HL-60/S4 treated with retinoic acid at 250 ng/mL for 4 days and 3 days (cell line): ENCODE measurements around the gene DUSP2.
"Not testable (repeated sequence)": the region's sequence is repeated elsewhere in the genome, so short reads cannot be mapped to it uniquely, and the experiment has no call there.

ENCODE experiments used
- in situ Hi-C: fragments of 300-500 bp; cut with MboI; formaldehyde crosslinking; loops from 2 replicates; pipeline ENCODE4 v1.7.0; 2022; ENCODE audit warnings: low sequenced_read_pairs

The DUSP2 gene

GRCh38 chr2:96164459-96165184 is 19.4 kb upstream of the DUSP2 start:
- in situ Hi-C loops, result no loop called here

GRCh38 chr2:96163768-96164429 is 18.7 kb upstream of the DUSP2 start:
- in situ Hi-C loops, result no loop called here

- in situ Hi-C loops, result no loop called here
Measured at GRCh38 chr2:96163415-96163767, 18.2 kb upstream of the DUSP2 start.

- in situ Hi-C loops, result no loop called here
Measured at GRCh38 chr2:96161898-96162297, 16.7 kb upstream of the DUSP2 start.

- in situ Hi-C loops, result not testable (repeated sequence)
Measured at GRCh38 chr2:96160366-96160765, 15.1 kb upstream of the DUSP2 start.

GRCh38 chr2:96159084-96159830 is 14.0 kb upstream of the DUSP2 start:
- in situ Hi-C loops, result no loop called here

- in situ Hi-C loops, result no loop called here
Measured at GRCh38 chr2:96158554-96158940, 13.3 kb upstream of the DUSP2 start.

- in situ Hi-C loops, result no loop called here
Measured at GRCh38 chr2:96157649-96158553, 12.7 kb upstream of the DUSP2 start.

GRCh38 chr2:96156926-96157648 is 11.8 kb upstream of the DUSP2 start:
- in situ Hi-C loops, result no loop called here

- in situ Hi-C loops, result no loop called here
Measured at GRCh38 chr2:96156011-96156820, 11.0 kb upstream of the DUSP2 start.

GRCh38 chr2:96154506-96155380 is 9.5 kb upstream of the DUSP2 start:
- in situ Hi-C loops, result no loop called here

GRCh38 chr2:96153991-96154431 is 8.8 kb upstream of the DUSP2 start:
- in situ Hi-C loops, result no loop called here

- in situ Hi-C loops, result no loop called here
Measured at GRCh38 chr2:96153291-96153713, 8.1 kb upstream of the DUSP2 start.

- in situ Hi-C loops, result no loop called here
Measured at GRCh38 chr2:96152304-96153161, 7.3 kb upstream of the DUSP2 start.

GRCh38 chr2:96151595-96152303 is 6.5 kb upstream of the DUSP2 start:
- in situ Hi-C loops, result no loop called here

GRCh38 chr2:96150791-96151594 is 5.8 kb upstream of the DUSP2 start:
- in situ Hi-C loops, result no loop called here
